Stomach (tissue), 9 donors: Measurements from ENCODE around the gene ELF4. TPM values are rescaled to one million over a fixed set of nuclear protein-coding genes. Genes with fewer than 3 reads are reported as not detected.

ENCODE experiments used
- DNase-seq, 2 donors: peaks; one replicate each; pipeline versions ENCODE4 v3.0.0 to v3.0.0-alpha.2; 2013 to 2019
- H3K27ac ChIP-seq, 5 donors: fragments of 200-600 bp in 4 of 5; sonication (generic) in 4 of 5; one replicate each; pipeline ENCODE4 v1.5.1; 2013 to 2019; ENCODE audit warnings: mild to moderate bottlenecking in 1 of 5, moderate library complexity in 1 of 5
- H3K27me3 ChIP-seq, 3 donors: fragments of 200-600 bp; sonication (generic); one replicate each; pipeline ENCODE4 v1.5.1; 2017 to 2019; ENCODE audit warnings: mixed run types in 1 of 3
- H3K36me3 ChIP-seq, 4 donors: fragments of 200-600 bp; sonication (generic); 1 replicate in 3 of 4; 2 replicates in 1 of 4; pipeline ENCODE4 v1.5.1; 2016 to 2019
- H3K4me1 ChIP-seq, 4 donors: fragments of 200-600 bp; sonication (generic); one replicate each; pipeline ENCODE4 v1.5.1; 2016 to 2019
- H3K4me3 ChIP-seq, 4 donors: fragments of 200-600 bp; sonication (generic) in 3 of 4; one replicate each; pipeline ENCODE4 v1.5.1; 2016 to 2019; ENCODE audit warnings: mild to moderate bottlenecking in 1 of 4
- H3K9me3 ChIP-seq, 4 donors: fragments of 200-600 bp; sonication (generic); one replicate each; pipeline ENCODE4 v1.5.1; 2016 to 2019
- EP300 ChIP-seq: sonication (generic); formaldehyde crosslinking; IDR thresholded peaks from one replicate; pipeline ENCODE4 v1.6.1; 2017; ENCODE audit warnings: antibody characterized with exemption
- POLR2A ChIP-seq, 4 donors: fragments of 450-650 bp; IDR thresholded peaks; one replicate each; pipeline ENCODE4 v1.6.1; 2016; ENCODE audit warnings: antibody characterized with exemption in 4 of 4, control low read depth in 2 of 4, mild to moderate bottlenecking in 1 of 4, moderate library complexity in 1 of 4
- POLR2AphosphoS5 ChIP-seq, 3 donors: sonication (generic); formaldehyde crosslinking; IDR thresholded peaks; one replicate each; pipeline ENCODE4 v1.6.1; 2016; ENCODE audit warnings: antibody characterized with exemption in 3 of 3
- WGBS, 5 donors: extraction: QIAGEN DNeasy Blood & Tissue Kit in 3 of 5; methylation state at CpG; one replicate each; pipeline versions ENCODE4 v1.1.5 to v1.1.7; 2013 to 2018; 5-methylcytosine and 5-hydroxymethylcytosine counted together
- intact Hi-C: fragments of 100-400 bp; cut with DNase I; formaldehyde crosslinking; loops from one replicate; pipeline ENCODE4 v1.15.1; 2023; ENCODE audit warnings: low total_unique reads
- polyA plus RNA-seq, 3 donors: library from polyadenylated mRNA; stranded (reverse); fragments of 200-250 nt; gene quantifications; one replicate each; pipeline ENCODE4 v1.2.3, GENCODE V29; 2013
- total RNA-seq, 5 donors: library from RNA; depleted of rRNA; stranded (reverse); fragments of >200 nt; gene quantifications; one replicate each; pipeline versions ENCODE4 v1.1.0 to v1.2.3, GENCODE V29; 2014 to 2016
- TF ChIP-seq, protein P1 (sequence below), 7 experiments: fragments of 450-650 bp in 4 of 7; fragments of 200-600 bp in 3 of 7; sonication (generic) in 3 of 7; IDR thresholded peaks; one replicate each; pipeline ENCODE4 v1.5.1; 2016 to 2019; ENCODE audit warnings: antibody characterized with exemption in 7 of 7, control low read depth in 2 of 7, mild to moderate bottlenecking in 1 of 7
- donor health status: healthy with polysubstance abuse.
- donor health status: Bipolar disorder and iron deficiency.
- donor health status: healthy.

Gene ELF4
- total and polyA plus RNA-seq, 8 donors, result 3.9 to 34.5 (median 12.7) TPM

DNA sequence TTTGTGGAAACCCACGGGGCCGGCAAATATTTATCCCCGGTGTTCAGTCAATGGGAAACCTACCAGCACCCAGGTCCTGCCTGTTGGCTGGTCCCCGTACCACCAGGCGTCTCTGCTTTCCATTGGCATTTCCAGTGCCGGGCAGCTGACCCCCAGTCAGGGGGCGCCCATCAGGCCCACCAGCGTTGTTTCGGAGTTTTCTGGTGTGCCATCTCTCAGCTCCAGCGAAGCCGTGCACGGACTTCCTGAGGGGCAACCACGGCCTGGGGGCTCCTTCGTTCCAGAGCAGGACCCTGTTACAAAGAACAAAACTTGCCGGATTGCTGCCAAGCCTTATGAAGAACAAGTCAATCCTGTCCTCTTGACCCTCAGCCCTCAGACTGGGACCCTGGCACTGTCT is 95.1 kb downstream of the ELF4 start:
- intact Hi-C loops, result no loop called here
- H3K4me3 ChIP-seq, result no peak overlapping the region
- no peak overlapping the region for H3K27ac ChIP-seq
- H3K4me1 ChIP-seq, result peaks cover 0 to 13% (median 2%) of the 10 kb centered on the region in 4 donors
- peaks cover 0 to 58% (median 49%) of the 10 kb centered on the region in 4 donors for H3K36me3 ChIP-seq
- WGBS, 5 donors, result 90 to 95% (median 92%) methylated on average over 12 to 15 of the region's 15 CpGs
- no peaks in the 10 kb centered on the region for H3K9me3 ChIP-seq
- no peaks in the 10 kb centered on the region for H3K27me3 ChIP-seq
- no peak for DNase-seq
- TF ChIP-seq EP300 (no peak), POLR2A (IDR thresholded peaks at IDR 0.05) (no peak), POLR2AphosphoS5 (IDR thresholded peaks at IDR 0.05) (no peak)
- TF ChIP-seq, protein P1, sequence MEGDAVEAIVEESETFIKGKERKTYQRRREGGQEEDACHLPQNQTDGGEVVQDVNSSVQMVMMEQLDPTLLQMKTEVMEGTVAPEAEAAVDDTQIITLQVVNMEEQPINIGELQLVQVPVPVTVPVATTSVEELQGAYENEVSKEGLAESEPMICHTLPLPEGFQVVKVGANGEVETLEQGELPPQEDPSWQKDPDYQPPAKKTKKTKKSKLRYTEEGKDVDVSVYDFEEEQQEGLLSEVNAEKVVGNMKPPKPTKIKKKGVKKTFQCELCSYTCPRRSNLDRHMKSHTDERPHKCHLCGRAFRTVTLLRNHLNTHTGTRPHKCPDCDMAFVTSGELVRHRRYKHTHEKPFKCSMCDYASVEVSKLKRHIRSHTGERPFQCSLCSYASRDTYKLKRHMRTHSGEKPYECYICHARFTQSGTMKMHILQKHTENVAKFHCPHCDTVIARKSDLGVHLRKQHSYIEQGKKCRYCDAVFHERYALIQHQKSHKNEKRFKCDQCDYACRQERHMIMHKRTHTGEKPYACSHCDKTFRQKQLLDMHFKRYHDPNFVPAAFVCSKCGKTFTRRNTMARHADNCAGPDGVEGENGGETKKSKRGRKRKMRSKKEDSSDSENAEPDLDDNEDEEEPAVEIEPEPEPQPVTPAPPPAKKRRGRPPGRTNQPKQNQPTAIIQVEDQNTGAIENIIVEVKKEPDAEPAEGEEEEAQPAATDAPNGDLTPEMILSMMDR (IDR thresholded peaks at IDR 0.05), result no peak

Other genes starting within 250 kb of the ELF4 start
- 10 to 100 TPM in 3 of 5 donors, 1 to 10 TPM in 2; 4.1 to 18.1 (median 14.0) TPM for gene UTP14A, start 204.3 kb downstream of the ELF4 start, total RNA-seq
- gene UTP14A, start 204.3 kb downstream of the ELF4 start, polyA plus RNA-seq, result 10 to 100 TPM; 10.5 to 15.6 (median 12.4) TPM
- 10 to 100 TPM in 1 of 5 donors, 1 to 10 TPM in 3, under 1 TPM in 1; 0.89 to 16.8 (median 2.9) TPM for gene BCORL1, start 127.9 kb downstream of the ELF4 start, total RNA-seq
- gene BCORL1, start 127.9 kb downstream of the ELF4 start, polyA plus RNA-seq, result 1 to 10 TPM; 1.0 to 3.4 (median 2.4) TPM
- gene AIFM1, start 55.3 kb upstream of the ELF4 start, total RNA-seq, result 10 to 100 TPM in 4 of 5 donors, 1 to 10 TPM in 1; 2.9 to 29.6 (median 22.0) TPM
- 10 to 100 TPM; 24.7 to 33.5 (median 31.5) TPM for gene AIFM1, start 55.3 kb upstream of the ELF4 start, polyA plus RNA-seq
- 1 to 10 TPM in 1 of 5 donors, not detected in 4; 1.7 TPM for gene RAB33A, start 61.5 kb upstream of the ELF4 start, total RNA-seq
- gene RAB33A, start 61.5 kb upstream of the ELF4 start, polyA plus RNA-seq, result 1 to 10 TPM in 1 of 3 donors, under 1 TPM in 2; 0.75 to 1.1 (median 0.75) TPM
- gene ZNF280C, start 158.4 kb upstream of the ELF4 start, total RNA-seq, result 10 to 100 TPM in 2 of 5 donors, 1 to 10 TPM in 3; 1.2 to 17.5 (median 5.7) TPM
- 1 to 10 TPM in 1 of 3 donors, under 1 TPM in 2; 0.61 to 1.1 (median 0.81) TPM for gene ZNF280C, start 158.4 kb upstream of the ELF4 start, polyA plus RNA-seq
- gene SLC25A14, start 229.4 kb upstream of the ELF4 start, total RNA-seq, result 10 to 100 TPM in 2 of 5 donors, 1 to 10 TPM in 3; 1.2 to 19.3 (median 1.8) TPM
- 10 to 100 TPM in 2 of 3 donors, 1 to 10 TPM in 1; 7.4 to 14.6 (median 11.2) TPM for gene SLC25A14, start 229.4 kb upstream of the ELF4 start, polyA plus RNA-seq